GM21576 (cell line): ENCODE data around the gene LRRC27.

ENCODE experiments used
- ATAC-seq: cut with Tn5 transposase; IDR thresholded peaks from one replicate; pipeline ENCODE4 v1.9.1; 2021; ENCODE audit warnings: mild to moderate bottlenecking, moderate library complexity; ENCODE audit not compliant: unreplicated experiment

The LRRC27 gene

DNA sequence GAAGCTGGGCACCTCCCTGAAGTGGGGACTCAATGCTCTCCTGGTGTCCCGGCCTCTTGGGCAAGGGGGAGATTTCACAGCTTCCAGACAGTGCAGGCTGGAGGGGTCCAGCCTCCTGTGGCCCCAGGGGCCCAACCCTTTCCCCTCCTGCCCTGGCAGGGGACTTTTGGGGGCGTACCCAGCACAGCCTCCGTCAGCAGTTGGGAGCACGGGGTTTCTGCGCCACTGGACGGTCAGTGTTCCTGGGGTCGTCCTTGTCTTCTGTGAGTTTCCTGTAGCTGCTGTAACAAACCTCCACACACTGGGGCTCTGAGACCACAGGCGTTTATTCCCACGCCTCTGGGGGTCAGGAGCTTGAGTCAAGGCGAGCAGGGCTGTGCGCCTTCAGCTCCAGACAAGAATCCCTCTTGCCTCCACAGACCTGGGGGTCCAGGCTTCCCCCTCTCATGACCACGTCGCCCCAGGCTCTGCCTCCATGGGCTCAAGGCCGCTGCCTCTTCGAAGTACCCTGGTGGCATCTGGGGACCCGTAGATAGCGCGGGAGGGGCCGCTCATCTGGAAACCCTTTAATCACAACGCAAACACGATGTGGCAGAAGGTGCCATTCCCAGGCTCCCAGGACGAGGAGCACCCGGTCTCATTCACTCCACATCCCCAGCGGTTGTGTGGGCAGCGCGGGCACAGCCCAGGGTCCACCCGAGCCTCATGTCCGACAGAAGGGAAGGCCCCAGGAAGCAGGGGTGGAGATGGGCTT, 79.0 kb downstream of the LRRC27 start:
- no peak for ATAC-seq

- no peak for ATAC-seq
Observed at GRCh38 chr10:132411561-132412253, 79.7 kb downstream of the LRRC27 start.

- ATAC-seq = no peak
Observed at GRCh38 chr10:132412316-132413192, 80.6 kb downstream of the LRRC27 start.

- no peak for ATAC-seq
Observed at GRCh38 chr10:132413226-132414205, 81.5 kb downstream of the LRRC27 start.

GRCh38 chr10:132414402-132415016, 82.5 kb downstream of the LRRC27 start:
- ATAC-seq = no peak

DNA sequence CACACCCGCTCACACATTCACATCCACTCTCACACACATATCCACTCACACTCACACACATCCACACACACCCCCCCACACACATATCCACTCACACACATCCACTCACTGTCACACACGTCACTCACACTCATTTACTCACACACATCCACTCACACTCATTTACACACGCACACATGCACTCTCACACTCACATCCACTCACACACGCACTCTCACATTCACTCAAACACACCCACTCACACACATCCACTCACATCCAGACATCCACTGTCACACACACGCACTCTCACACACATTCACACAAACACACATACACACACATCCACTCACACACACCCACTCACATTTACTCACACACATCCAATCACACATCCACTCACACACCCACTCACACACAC, 83.3 kb downstream of the LRRC27 start:
- ATAC-seq = no peak

DNA sequence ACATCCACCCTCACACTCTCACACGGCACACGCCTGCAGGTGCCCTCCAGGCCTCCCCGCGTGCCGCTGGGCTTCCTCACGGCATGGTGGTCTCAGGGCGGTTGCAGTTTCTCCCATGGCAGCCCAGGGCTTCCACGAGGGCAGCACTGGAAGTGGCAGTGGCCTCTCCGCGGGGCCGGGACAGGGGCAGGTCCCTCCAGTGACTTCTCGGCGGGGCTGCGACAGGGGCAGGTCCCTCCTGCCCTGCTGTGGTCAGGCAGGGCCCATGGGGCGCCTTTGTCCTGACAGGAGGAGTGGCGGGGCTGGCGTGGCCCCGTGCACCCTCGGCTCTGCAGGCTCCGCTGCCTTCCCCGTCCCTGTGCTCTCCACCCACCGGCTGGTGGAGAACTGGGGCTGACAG, 84.0 kb downstream of the LRRC27 start:
- ATAC-seq = no peak

- ATAC-seq = no peak
Observed at GRCh38 chr10:132416566-132417256, 84.7 kb downstream of the LRRC27 start.

GRCh38 chr10:132417257-132417910, 85.4 kb downstream of the LRRC27 start:
- ATAC-seq = no peak

DNA sequence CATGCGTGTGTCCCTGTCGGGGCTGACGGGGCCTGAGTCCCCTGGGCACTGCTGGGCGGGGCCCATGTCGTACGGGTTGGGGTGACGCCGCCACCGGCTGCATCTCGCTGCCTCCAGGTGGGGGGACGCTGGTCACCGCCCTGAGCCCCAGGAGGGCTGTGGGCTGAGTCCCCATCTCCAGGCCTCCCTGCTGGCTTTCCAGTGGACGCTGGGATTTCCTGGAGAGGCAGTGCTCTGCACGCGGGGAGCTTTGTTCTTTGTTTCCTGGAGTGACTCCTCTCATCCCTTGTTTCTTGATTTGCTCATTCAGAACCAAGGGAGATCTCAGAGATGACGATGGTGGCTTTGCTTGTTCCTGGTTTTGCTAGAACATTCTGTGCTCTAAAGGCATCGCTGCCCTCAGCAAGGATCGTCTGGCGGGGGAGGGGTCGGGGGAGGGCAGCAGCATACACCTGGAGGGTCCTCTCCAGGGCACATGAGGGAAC, 86.0 kb downstream of the LRRC27 start:
- ATAC-seq = no peak

- ATAC-seq = no peak
Observed at GRCh38 chr10:132418527-132419416, 86.8 kb downstream of the LRRC27 start.

- ATAC-seq = no peak
Observed at GRCh38 chr10:132419538-132420468, 87.8 kb downstream of the LRRC27 start.

DNA sequence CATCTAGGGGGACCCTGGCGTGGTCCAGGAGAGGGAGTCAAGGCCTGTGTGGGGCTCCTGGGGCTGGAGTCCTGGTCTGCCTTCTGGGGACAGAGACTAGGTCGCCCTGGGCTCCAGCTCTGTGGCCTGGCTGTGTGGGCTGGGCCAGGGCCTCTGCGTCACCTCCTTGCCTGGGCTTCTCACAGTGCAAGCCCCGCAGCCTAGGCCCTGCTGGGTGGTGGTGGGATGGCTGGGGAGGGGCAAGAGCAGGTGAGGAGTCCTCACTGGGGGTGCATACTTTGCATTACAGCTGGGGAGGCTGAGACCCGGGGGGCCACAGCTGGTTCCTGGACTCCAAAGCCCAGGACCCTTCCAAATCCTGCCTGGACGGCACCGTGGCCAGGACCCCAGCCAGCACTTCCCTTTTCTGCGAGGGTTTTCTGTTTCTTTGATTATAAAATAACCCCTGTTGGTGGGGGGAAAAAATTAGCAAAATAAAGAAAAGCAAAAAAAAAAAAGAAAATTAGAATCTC, 88.5 kb downstream of the LRRC27 start:
- ATAC-seq = no peak

GRCh38 chr10:132420981-132421846, 89.2 kb downstream of the LRRC27 start:
- no peak for ATAC-seq
